Activated naive CD4-positive, alpha-beta T cell treated with anti-CD3 and anti-CD28 coated beads, Interleukin-2, amount 10 ng/mL, durations not matched to agents 7 days and 5 days (primary cell): Measurements from ENCODE around the gene CRKL.
"Not testable (repeated sequence)": the region's sequence is repeated elsewhere in the genome, so short reads cannot be mapped to it uniquely, and the experiment has no call there.

Source experiments
- CTCF ChIA-PET: fragments of 350-600 bp; sonication (Branson Sonifier 250); formaldehyde crosslinking; loops from one replicate; lab custom pipeline; 2021; ENCODE audit warnings: antibody characterized with exemption; lab: Charles Lee
- DNase-seq: peaks from one replicate; pipeline ENCODE4 v3.0.0-alpha.2; 2020
- H3K27ac Mint-ChIP-seq: one replicate; pipeline ENCODE4 v1.8.0; 2021; ENCODE audit warnings: mild to moderate bottlenecking, moderate library complexity, mixed read lengths
- H3K27me3 Mint-ChIP-seq: one replicate; pipeline ENCODE4 v1.8.0; 2021; ENCODE audit warnings: mild to moderate bottlenecking, mixed read lengths
- H3K36me3 Mint-ChIP-seq: one replicate; pipeline ENCODE4 v1.8.0; 2021; ENCODE audit warnings: mixed read lengths
- H3K4me1 Mint-ChIP-seq: one replicate; pipeline ENCODE4 v1.8.0; 2021; ENCODE audit warnings: mixed read lengths
- H3K4me3 Mint-ChIP-seq: one replicate; pipeline ENCODE4 v1.8.0; 2021; ENCODE audit warnings: mild to moderate bottlenecking, moderate library complexity, mixed read lengths
- H3K9me3 Mint-ChIP-seq: one replicate; pipeline ENCODE4 v1.8.0; 2021; ENCODE audit warnings: mixed read lengths

The CRKL gene

DNA sequence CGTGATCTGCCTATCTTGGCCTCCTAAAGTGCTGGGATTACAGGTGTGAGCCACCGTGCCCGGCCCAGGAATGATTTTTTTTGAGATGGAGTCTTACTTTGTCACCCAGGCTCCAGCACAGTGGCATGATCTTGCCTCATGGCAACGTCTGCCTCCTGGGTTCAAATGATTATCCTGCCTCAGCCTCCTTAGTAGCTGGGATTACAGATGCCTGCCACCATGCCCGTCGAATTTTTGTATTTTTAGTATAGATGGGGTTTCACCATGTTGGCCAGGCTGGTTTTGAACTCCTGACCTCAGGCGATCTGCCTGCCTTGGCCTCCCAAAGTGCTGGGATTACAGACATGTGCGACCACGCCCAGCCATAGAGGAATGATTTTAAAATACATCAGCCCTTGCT is 17.8 kb downstream of the CRKL start:
- H3K9me3 Mint-ChIP-seq, H3K27me3 Mint-ChIP-seq, CTCF ChIA-PET, H3K4me3 Mint-ChIP-seq, H3K27ac Mint-ChIP-seq, DNase-seq: not testable (repeated sequence)
- H3K36me3 Mint-ChIP-seq, result peaks cover 36% of the 10 kb centered on the region
- H3K4me1 Mint-ChIP-seq, result peaks cover 28% of the 10 kb centered on the region

DNA sequence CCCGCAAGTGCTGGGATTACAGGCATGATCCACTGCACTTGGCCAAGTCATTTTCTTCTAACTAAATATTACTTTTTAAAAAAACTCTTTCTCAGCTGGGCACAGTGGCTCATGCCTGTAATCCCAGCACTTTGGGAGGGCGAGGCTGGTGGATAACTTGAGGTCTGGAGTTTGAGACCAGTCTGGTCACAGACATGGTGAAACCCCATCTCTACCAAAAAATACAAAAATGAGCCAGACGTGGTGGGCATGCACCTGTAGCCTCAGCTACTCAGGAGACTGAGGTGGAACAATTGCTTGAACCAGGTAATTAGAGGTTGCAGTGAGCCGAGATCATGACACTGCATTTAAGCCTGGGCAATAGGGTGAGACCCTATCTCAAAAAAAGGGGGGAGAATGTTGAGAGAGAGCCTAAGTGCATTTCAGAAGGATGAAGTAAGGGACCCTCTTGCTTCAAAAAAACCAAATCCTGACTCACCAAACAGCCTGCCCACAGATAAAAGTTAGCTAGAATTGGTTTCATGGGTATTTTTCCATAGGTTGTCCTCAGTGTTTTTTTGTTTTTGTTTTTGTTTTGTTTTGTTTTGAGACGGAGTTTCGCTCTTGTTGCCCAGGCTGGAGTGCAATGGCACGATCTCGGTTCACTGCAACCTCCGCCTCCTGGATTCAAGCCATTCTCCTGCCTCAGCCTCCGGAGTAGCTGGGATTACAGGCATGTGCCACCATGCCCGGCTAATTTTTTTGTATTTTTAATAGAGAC is 18.8 kb downstream of the CRKL start:
- H3K27ac Mint-ChIP-seq, CTCF ChIA-PET, DNase-seq, H3K4me3 Mint-ChIP-seq, H3K27me3 Mint-ChIP-seq, H3K9me3 Mint-ChIP-seq: not testable (repeated sequence)
- Mint-ChIP-seq H3K4me1 (peaks cover 34% of the 10 kb centered on the region), H3K36me3 (peaks cover 41% of the 10 kb centered on the region)

DNA sequence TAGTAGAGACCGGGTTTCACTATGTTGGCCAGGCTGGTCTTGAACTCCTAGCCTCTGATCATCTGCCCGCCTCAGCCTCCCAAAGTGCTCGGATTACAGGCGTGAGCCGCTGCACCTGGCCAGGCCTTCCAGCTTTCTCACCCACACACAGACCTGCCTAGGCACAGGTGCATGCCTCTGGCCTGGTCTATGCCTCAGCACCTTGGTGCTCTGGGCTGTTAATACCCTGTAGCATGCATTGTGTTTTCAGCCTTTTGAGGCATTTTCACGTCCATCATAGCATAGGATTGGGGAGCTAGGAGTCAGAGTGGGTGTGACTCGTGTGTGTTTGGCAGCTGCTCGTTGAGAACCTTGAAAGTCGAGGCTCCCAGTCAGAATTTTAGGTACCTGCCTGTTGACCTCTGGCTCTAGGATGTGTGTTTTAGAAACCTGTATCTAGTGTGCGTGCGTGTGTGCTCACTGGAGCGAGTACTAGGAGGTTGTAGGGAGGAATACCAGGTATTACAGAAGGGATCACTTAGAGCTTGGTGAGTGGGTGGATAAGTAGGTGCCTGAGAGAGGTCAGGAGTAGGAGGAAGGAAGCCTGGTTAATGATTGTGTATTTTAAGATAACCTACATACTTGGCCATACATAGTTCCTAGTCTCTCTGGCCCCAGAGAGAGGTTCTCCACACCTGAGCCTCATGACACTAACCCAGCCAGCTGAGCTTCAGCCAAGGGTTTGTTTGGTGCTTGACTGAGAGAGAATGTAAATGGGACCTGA is 20.0 kb downstream of the CRKL start:
- no peak overlapping the region for H3K4me3 Mint-ChIP-seq
- no peaks in the 10 kb centered on the region for H3K27me3 Mint-ChIP-seq
- CTCF ChIA-PET, result interaction anchor here (1.1 to 1.3 kb wide), 2 partner anchors 9 to 51 kb away, joined by 3 read pairs; no protein-coding TSS in a partner anchor
- no peaks in the 10 kb centered on the region for H3K9me3 Mint-ChIP-seq
- peak overlapping the region; percentile 3 for H3K27ac Mint-ChIP-seq
- no peak for DNase-seq
- peaks cover 34% of the 10 kb centered on the region for H3K4me1 Mint-ChIP-seq
- peaks cover 47% of the 10 kb centered on the region for H3K36me3 Mint-ChIP-seq

DNA sequence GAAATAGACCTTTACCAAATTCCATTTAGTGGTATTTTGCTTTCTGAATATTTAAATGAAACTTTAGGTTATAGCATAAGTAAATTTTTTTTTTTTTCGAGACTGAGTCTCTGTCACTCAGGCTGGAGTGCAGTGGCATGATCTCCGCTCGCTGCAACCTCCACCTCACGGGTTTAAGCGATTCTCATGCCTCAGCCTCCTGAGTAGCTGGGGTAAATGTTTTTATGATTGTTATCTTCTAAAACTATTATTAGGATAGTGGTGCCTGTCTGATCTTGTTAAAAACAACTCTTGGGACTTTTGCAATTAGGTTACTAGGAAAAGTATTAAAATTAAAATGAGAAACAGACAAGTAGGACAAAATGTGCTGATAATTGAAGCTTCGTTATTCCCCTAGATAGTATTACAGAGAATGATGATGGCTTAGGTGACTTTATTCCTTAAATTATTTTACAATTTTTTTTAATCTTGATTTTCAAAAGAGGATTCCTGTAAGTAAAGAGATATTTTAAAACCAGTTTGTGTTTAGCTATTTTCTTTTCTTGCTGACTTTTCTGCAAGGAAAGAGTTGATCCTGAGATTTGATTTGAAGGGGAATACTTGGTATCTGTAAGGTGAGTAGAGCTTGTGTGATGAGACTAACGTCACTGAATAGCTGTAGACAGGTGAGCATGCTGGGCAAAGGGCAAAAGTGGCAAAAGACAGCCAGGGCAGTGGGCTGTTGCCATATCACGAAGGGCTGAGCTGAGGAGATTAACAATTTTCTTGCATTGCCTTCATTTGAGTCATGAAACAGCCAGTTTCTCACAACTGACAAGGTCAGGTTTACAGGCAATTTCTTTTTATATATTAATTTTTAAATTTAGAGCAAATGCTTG is 20.8 kb downstream of the CRKL start:
- Mint-ChIP-seq H3K27ac (no peak overlapping the region), H3K36me3 (peaks cover 52% of the 10 kb centered on the region), H3K9me3 (no peaks in the 10 kb centered on the region), H3K4me3 (no peak overlapping the region), H3K27me3 (no peaks in the 10 kb centered on the region), H3K4me1 (peaks cover 33% of the 10 kb centered on the region)
- DNase-seq, result no peak
- CTCF ChIA-PET, result interaction anchor here (0.6 to 1.3 kb wide), 3 partner anchors 10 to 52 kb away, joined by 3 read pairs; partner anchors contain the start of gene CRKL

DNA sequence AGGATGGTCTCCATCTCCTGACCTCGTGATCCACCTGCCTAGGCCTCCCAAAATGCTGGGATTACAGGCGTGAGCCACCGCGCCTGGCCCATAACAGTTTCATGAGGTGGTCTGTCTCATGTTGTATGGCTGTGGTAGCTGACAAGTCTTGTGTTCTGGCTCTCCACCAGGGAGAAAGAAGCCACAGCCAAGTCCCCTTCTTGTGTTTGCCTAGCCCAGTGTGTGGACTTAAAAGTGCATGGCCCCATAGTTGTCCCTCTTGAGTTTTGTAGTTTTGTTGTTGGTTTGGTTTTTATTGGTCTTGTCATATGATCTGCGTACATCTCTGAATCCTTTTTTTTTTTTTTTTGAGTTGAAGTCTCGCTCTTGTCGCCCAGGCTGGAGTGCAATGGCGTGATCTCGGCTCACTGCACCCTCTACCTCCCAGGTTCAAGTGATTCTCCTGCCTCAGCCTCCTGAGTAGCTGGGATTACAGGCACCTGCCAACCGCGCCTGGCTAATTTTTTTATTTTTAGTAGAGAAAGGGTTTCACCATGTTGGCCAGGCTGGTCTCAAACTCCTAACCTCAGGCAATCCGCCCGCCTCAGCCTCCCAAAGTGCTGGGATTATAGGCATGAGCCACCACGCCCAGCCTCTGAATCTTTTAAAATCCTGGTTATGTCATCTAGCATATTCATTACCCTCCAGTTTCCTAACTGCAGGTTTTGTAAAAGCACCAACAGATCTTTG is 22.4 kb downstream of the CRKL start:
- H3K36me3 Mint-ChIP-seq, result peaks cover 48% of the 10 kb centered on the region
- not testable (repeated sequence) for H3K4me3 Mint-ChIP-seq, H3K9me3 Mint-ChIP-seq, DNase-seq, H3K27me3 Mint-ChIP-seq
- CTCF ChIA-PET, result interaction anchor here (0.6 to 1.3 kb wide), 2 partner anchors 21 to 878 kb away, joined by 3 to 5 read pairs; no protein-coding TSS in a partner anchor
- peaks cover 35% of the 10 kb centered on the region for H3K4me1 Mint-ChIP-seq
- peak overlapping the region; percentile 13 for H3K27ac Mint-ChIP-seq

DNA sequence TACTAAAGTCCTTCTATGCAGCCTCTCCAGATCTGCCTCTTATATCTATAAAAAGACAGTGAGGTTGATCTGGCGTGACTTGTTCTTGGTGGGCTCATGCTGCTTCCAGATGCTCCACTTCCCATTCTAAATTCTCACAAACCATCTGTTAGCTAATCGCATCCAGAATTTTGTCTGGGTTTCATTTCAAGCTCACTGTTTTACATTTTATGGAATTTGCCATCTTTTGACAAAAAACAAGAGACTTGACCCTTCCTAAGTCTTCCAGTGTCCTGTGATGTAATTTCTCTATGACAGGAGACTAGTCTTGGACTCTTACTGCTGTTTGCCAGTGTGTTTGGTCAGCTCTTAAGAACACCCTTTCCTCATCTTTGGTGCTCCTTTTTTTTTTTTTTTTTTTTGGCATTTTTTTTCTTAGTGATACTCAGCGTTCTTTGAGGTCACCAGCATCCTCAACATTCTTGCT is 23.0 kb downstream of the CRKL start:
- H3K36me3 Mint-ChIP-seq, result peaks cover 46% of the 10 kb centered on the region
- CTCF ChIA-PET, result interaction anchor here (1.3 kb wide), 1 partner anchor 20 kb away, joined by 5 read pairs; no protein-coding TSS in a partner anchor
- peaks cover 35% of the 10 kb centered on the region for H3K4me1 Mint-ChIP-seq
- no peaks in the 10 kb centered on the region for H3K9me3 Mint-ChIP-seq
- no peak overlapping the region for H3K4me3 Mint-ChIP-seq
- H3K27me3 Mint-ChIP-seq, result no peaks in the 10 kb centered on the region
- DNase-seq, result no peak
- H3K27ac Mint-ChIP-seq, result no peak overlapping the region

DNA sequence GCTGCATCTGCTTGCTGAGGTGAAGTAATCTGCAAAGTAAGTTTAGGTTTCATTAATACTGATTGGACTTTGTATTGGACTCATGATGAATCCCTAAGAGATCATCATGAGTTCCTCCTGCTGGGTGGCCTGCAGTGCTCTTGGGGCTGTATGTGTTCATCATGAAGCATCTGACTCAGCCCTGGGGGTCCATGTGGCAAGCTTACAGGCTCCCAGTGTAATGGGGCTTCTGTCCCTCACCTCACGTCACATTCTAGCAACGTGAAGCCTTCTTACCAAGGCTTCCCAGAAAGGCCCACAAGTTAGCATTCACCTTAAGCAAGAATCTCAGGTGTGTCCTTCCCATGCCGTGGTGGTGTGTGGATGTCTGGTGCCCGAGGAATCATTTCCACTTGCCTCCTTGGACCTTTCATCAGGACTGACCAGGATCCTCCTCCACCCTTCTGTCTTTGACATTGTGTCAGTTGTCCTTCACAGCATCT is 23.7 kb downstream of the CRKL start:
- Mint-ChIP-seq H3K4me1 (peaks cover 37% of the 10 kb centered on the region), H3K27ac (no peak overlapping the region), H3K4me3 (no peak overlapping the region), H3K36me3 (peaks cover 42% of the 10 kb centered on the region), H3K27me3 (no peaks in the 10 kb centered on the region), H3K9me3 (no peaks in the 10 kb centered on the region)
- CTCF ChIA-PET, result no interaction called here
- DNase-seq, result no peak

DNA sequence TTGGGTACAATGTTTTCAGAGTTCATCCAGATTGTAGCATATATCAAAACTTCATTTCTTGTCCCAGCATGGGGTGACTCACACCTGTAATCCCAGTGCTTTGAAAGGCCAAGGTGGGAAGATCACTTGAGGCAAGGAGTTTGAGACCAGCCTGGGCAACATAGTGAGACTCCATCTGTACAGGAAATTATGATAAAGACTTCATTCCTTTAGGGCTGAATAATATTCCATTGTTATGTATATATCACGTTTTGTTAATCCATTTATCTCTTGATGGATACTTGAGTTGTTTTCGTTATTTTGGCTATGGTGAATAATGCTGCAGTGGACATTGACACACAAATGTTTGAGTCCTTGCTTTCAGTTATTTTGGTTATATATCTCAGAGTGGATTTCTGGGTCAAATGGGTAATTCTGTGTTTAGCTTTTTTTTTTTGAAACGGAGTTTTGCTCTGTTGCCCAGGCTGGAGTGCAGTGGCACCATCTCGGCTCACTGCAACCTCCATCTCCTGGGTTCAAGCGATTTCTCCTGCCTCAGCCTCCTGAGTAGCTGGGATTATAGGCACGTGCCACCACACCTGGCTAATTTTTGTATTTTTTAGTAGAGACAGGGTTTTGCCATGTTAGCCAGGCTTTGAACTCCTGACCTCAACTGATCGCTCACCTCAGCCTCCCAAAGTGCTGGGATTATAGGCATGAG is 25.1 kb downstream of the CRKL start:
- H3K36me3 Mint-ChIP-seq, result peaks cover 40% of the 10 kb centered on the region
- H3K4me1 Mint-ChIP-seq, result peaks cover 36% of the 10 kb centered on the region
- CTCF ChIA-PET, H3K9me3 Mint-ChIP-seq, H3K27ac Mint-ChIP-seq, H3K4me3 Mint-ChIP-seq, H3K27me3 Mint-ChIP-seq, DNase-seq: not testable (repeated sequence)

DNA sequence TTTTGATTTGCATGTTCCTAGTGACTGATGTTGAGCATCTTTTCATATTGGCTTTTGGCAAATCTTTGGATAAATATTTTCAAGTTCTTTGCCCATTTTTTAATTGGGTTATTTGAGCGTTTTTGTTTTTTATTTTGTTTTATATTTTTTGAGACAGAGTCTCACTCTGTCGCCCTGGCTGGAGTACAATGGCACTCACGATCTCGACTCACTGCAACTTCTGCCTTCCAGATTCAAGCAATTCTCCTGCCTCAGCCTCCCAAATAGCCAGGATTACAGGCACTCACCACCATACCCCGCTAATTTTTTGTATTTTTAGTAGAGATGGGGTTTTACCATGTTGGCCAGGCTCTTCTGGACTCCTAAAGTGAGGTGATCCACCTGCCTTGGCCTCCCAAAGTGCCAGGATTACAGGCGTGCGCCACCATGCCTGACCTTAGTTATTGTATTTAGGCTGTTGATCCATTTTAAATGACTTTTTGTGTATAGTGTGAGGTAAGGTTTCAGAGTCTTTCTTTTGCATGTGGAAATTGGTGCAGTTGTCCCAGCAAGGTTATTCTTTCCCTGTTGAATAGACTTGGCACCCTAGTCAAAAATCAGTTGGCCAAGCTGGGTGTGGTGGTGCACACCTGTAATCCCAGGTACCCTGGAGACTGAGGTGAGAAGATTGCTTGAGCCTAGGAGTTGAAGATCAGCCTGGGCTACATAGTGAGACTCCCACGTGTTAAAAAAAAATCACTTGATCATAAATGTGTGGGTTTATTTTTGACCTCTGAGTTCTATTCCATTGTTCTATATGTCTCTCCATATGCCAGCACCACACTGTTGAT is 26.1 kb downstream of the CRKL start:
- Mint-ChIP-seq H3K4me3 (no peak overlapping the region), H3K27me3 (no peaks in the 10 kb centered on the region), H3K36me3 (peaks cover 42% of the 10 kb centered on the region), H3K4me1 (peaks cover 35% of the 10 kb centered on the region), H3K27ac (no peak overlapping the region), H3K9me3 (no peaks in the 10 kb centered on the region)
- DNase-seq, result no peak
- CTCF ChIA-PET, result no interaction called here

DNA sequence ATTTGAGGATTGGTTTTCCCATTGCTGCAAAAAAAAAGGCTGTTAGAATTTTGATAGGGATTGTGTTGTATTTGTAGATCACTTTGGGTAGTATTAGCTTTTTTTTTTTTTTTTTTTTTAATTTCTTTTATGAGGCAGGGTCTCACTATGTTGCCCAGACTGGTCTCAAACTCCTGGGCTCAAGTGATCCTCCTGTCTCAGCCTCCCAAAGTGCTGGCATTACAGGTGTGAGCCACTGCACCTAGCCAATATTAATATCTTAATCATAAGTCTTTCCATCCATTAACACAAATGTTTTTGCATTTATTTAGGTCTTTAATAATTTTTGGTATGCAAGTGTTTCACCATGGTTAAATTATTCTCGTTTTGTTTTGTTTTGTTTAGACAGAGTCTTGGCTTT is 26.8 kb downstream of the CRKL start:
- H3K4me3 Mint-ChIP-seq, result no peak overlapping the region
- CTCF ChIA-PET, result no interaction called here
- H3K9me3 Mint-ChIP-seq, result no peaks in the 10 kb centered on the region
- H3K4me1 Mint-ChIP-seq, result peaks cover 38% of the 10 kb centered on the region
- no peaks in the 10 kb centered on the region for H3K27me3 Mint-ChIP-seq
- DNase-seq, result no peak
- peaks cover 40% of the 10 kb centered on the region for H3K36me3 Mint-ChIP-seq
- H3K27ac Mint-ChIP-seq, result no peak overlapping the region

DNA sequence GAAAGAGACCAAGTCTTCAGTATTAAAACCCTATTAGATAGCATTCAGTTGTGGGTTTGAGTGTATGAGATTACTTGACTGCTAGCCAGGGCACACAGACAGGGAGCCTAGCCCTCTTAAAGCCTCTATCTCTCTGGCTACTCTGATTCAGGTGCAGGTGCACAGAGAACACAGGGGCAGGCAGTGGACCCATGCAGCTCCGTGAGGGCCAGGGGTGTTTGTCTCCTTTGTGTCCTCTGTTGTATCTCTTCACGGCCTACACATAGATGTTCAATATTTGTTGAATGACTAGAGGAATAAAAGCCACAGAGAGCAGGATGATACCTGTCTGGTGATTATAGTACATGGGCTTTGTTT is 28.3 kb downstream of the CRKL start:
- no peak overlapping the region for H3K4me3 Mint-ChIP-seq
- CTCF ChIA-PET, result no interaction called here
- peaks cover 44% of the 10 kb centered on the region for H3K4me1 Mint-ChIP-seq
- H3K36me3 Mint-ChIP-seq, result peaks cover 43% of the 10 kb centered on the region
- no peaks in the 10 kb centered on the region for H3K9me3 Mint-ChIP-seq
- DNase-seq, result no peak
- H3K27me3 Mint-ChIP-seq, result no peaks in the 10 kb centered on the region
- no peak overlapping the region for H3K27ac Mint-ChIP-seq
